Esophagus squamous epithelium (tissue), 5 donors: ENCODE data around the gene BMP2. TPM values are rescaled to one million over a fixed set of nuclear protein-coding genes. Genes with fewer than 3 reads are reported as not detected.

ENCODE experiments used
- DNase-seq: peaks from one replicate; lab custom pipeline; 2025; lab: John Stamatoyannopoulos, UW
- H3K27ac ChIP-seq, 4 donors: fragments of 200-600 bp; sonication (generic); one replicate each; pipeline ENCODE4 v1.5.1; 2016 to 2019; ENCODE audit warnings: mild to moderate bottlenecking in 1 of 4
- H3K27me3 ChIP-seq, 4 donors: fragments of 200-600 bp; sonication (generic); 1 replicate in 3 of 4; 2 replicates in 1 of 4; pipeline versions ENCODE4 v1.5.1 to v1.6.0; 2017 to 2021; ENCODE audit warnings: antibody characterized with exemption in 1 of 4
- H3K36me3 ChIP-seq, 3 donors: fragments of 200-600 bp; sonication (generic); one replicate each; pipeline ENCODE4 v1.5.1; 2016 to 2019
- H3K4me1 ChIP-seq, 3 donors: fragments of 200-600 bp; sonication (generic); one replicate each; pipeline ENCODE4 v1.5.1; 2017 to 2019
- H3K4me3 ChIP-seq, 4 donors: fragments of 200-600 bp; sonication (generic); 1 replicate in 3 of 4; 2 replicates in 1 of 4; pipeline ENCODE4 v1.5.1; 2016 to 2019; ENCODE audit warnings: mild to moderate bottlenecking in 2 of 4, moderate library complexity in 1 of 4
- H3K9me3 ChIP-seq, 3 donors: fragments of 200-600 bp; sonication (generic); one replicate each; pipeline ENCODE4 v1.5.1; 2016 to 2019
- CTCF ChIP-seq, 6 experiments: fragments of 450-650 bp in 4 of 6; fragments of 200-600 bp in 2 of 6; sonication (generic) in 2 of 6; IDR thresholded peaks; one replicate each; pipeline ENCODE4 v1.5.1; 2016 to 2019; ENCODE audit warnings: antibody characterized with exemption in 6 of 6, mild to moderate bottlenecking in 4 of 6, moderate library complexity in 4 of 6
- POLR2A ChIP-seq, 4 donors: fragments of 450-650 bp; IDR thresholded peaks; one replicate each; pipeline ENCODE4 v1.6.1; 2017; ENCODE audit warnings: antibody characterized with exemption in 4 of 4, mild to moderate bottlenecking in 4 of 4, moderate library complexity in 3 of 4
- WGBS, 2 donors: methylation state at CpG; one replicate each; pipeline ENCODE4 v1.1.5; 2018; 5-methylcytosine and 5-hydroxymethylcytosine counted together
- intact Hi-C: fragments of 100-400 bp; cut with DNase I; formaldehyde crosslinking; loops from one replicate; pipeline ENCODE4 v1.15.0; 2022
- total RNA-seq, 4 donors: library from RNA; depleted of rRNA; stranded (reverse); fragments of >200 nt; gene quantifications; one replicate each; pipeline ENCODE4 v1.1.0, GENCODE V29; 2016
- donor health status: DM: yes; HTN: yes; CAD: no.

Gene BMP2
- total RNA-seq, 4 donors from 2014 or later: 3.5 to 7.6 (median 5.4) TPM

DNA sequence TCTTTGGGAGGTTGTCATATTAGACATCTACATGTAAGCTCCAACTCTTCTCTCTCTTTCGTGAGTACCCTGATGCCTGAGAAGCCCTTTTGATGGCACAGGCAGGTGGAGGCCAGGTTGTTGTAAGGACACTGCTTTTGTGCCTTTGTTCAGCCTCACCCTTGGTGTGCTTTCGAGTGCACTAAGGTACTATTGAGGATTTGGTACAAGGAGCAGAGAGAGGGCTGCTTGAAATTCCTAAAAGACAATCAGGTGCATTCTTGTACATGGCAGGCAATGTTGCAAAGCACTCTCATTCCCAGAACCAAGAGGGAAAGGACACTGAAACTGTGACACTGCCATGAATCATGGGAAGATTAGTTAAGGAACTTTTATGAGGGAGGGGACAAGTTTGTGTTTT is 19.1 kb downstream of the BMP2 start:
- Histone ChIP-seq H3K36me3 (no peaks in the 10 kb centered on the region), H3K27ac (no peak overlapping the region), H3K9me3 (no peaks in the 10 kb centered on the region), H3K4me1 (peaks cover 0 to 10% (median 0%) of the 10 kb centered on the region in 3 donors), H3K27me3 (no peaks in the 10 kb centered on the region), H3K4me3 (no peak overlapping the region)
- WGBS, 2 donors: 82 to 90% methylated on average over 2 of the region's 2 CpGs
- intact Hi-C loops: no loop called here
- no peak for DNase-seq
- TF ChIP-seq CTCF (IDR thresholded peaks at IDR 0.05): no peak
- no peak for TF ChIP-seq POLR2A (IDR thresholded peaks at IDR 0.05)

DNA sequence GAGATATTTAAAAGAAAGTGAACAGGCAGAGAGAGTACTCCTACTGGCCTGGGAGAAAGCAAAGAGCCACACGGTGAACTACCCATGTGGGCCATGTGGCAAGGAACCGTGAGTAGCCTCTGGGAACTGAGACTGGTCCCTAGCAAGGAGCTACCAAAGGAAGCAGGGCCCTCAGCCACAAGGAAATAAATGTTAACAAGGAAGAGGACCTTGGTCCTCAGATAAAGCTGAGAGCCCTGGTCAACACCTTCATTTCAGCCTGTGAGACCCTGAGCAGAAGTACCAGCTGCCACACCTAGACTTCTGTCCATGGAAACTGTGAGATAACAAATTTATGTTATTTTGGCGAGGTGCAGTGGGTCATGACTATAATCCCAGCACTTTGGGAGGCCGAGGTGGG is 25.3 kb downstream of the BMP2 start:
- H3K4me1 ChIP-seq: no peaks in the 10 kb centered on the region
- intact Hi-C loops: no loop called here
- no peak overlapping the region for H3K27ac ChIP-seq
- 77 to 89% methylated on average over 3 to 4 of the region's 4 CpGs for WGBS, 2 donors
- TF ChIP-seq POLR2A (IDR thresholded peaks at IDR 0.05): no peak
- no peak for TF ChIP-seq CTCF (IDR thresholded peaks at IDR 0.05)
- H3K27me3 ChIP-seq: no peaks in the 10 kb centered on the region
- no peak overlapping the region for H3K4me3 ChIP-seq
- no peaks in the 10 kb centered on the region for H3K36me3 ChIP-seq
- H3K9me3 ChIP-seq: no peaks in the 10 kb centered on the region
- no peak for DNase-seq

GRCh38 chr20:6802227-6802626 is 34.7 kb downstream of the BMP2 start:
- Histone ChIP-seq H3K36me3 (no peaks in the 10 kb centered on the region), H3K4me3 (no peak overlapping the region), H3K9me3 (no peaks in the 10 kb centered on the region), H3K27me3 (no peaks in the 10 kb centered on the region), H3K4me1 (no peaks in the 10 kb centered on the region), H3K27ac (no peak overlapping the region)
- 74 to 82% methylated on average over 2 of the region's 2 CpGs for WGBS, 2 donors
- no peak for TF ChIP-seq POLR2A (IDR thresholded peaks at IDR 0.05)
- TF ChIP-seq CTCF (IDR thresholded peaks at IDR 0.05): no peak
- intact Hi-C loops: no loop called here
- DNase-seq: no peak

DNA sequence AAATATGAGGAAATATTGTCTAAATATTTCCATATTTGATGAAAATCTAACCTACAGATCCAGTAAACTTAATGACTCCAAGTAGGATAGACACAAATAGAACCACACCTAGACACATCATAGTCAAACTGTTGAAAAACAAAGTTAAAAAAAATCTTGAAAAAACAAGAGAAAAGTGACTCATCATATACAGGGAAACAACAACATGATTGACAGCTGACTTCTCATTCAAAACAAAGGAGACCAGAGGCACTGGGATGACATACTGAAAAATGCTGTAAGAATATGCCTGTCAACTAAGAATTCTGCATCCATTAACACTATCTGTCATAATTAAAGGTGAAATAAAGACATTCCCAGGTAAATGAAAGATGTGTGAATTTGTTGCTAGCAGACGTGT is 38.8 kb downstream of the BMP2 start:
- DNase-seq: no peak
- WGBS, 2 donors: 75 to 88% methylated on average over 1 of the region's 1 CpG
- TF ChIP-seq POLR2A (IDR thresholded peaks at IDR 0.05): no peak
- TF ChIP-seq CTCF (IDR thresholded peaks at IDR 0.05): no peak

GRCh38 chr20:6811262-6812035 is 44.0 kb downstream of the BMP2 start:
- DNase-seq: no peak
- TF ChIP-seq CTCF (IDR thresholded peaks at IDR 0.05) (no peak), POLR2A (IDR thresholded peaks at IDR 0.05) (no peak)
- no peak overlapping the region for H3K27ac ChIP-seq
- WGBS, 2 donors: 54 to 59% methylated on average over 6 of the region's 6 CpGs
- H3K27me3 ChIP-seq: no peaks in the 10 kb centered on the region
- no peaks in the 10 kb centered on the region for H3K36me3 ChIP-seq
- intact Hi-C loops: no loop called here
- no peaks in the 10 kb centered on the region for H3K4me1 ChIP-seq
- H3K9me3 ChIP-seq: no peaks in the 10 kb centered on the region
- H3K4me3 ChIP-seq: no peak overlapping the region

More for the DNA sequence above, 38.8 kb downstream of the BMP2 start:
- Histone ChIP-seq H3K4me3 (no peak overlapping the region), H3K36me3 (no peaks in the 10 kb centered on the region), H3K27ac (no peak overlapping the region), H3K9me3 (no peaks in the 10 kb centered on the region), H3K4me1 (no peaks in the 10 kb centered on the region), H3K27me3 (no peaks in the 10 kb centered on the region)
- intact Hi-C loops: no loop called here
